ENCODE measurements around the gene RPRD2. TPM values are rescaled to one million over a fixed set of nuclear protein-coding genes. Genes with fewer than 3 reads are reported as not detected.

Gene RPRD2
- total and polyA plus RNA-seq, 2 of the 4 experiments (the other 2 are of a cell fraction) = 3.9 to 11.6 TPM

DNA sequence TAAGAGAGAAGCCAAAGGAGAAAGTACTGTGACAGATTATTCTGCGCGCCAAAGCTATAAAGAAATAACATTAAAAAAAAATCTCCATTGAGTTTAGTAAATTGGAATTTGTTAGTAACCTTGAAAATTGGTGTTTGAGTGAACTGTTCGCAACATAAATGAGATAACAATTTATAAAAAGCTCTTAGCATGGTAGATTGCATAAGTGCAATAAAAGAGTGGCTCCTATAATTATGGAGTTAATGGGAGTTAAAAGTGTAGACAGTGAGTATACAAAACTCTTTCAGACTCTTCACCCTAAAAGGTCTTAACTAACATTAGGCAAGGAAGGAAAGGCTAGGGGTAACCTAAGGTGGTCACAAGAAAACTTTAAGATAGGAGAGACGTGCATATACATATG lies 50.6 kb downstream of the RPRD2 start:
- no peaks in the 10 kb centered on the region for H3K36me3 ChIP-seq (ENCODE audit: control insufficient read depth, insufficient read depth, low read length)
- intact Hi-C loops (cut with micrococcal nuclease) (no loop called here), dilution Hi-C loops (cut with HindIII; ENCODE audit: low sequenced_read_pairs, unreplicated experiment) (no loop called here), in situ Hi-C loops (cut with MboI; ENCODE audit: low sequenced_read_pairs) (no loop called here)
- no peak overlapping the region for H2AK9ac ChIP-seq (replicated peaks; ENCODE audit: low read depth, low read length, poor library complexity)
- H3K56ac ChIP-seq (ENCODE audit: extremely low read depth, insufficient read depth, low read length) = no peak overlapping the region
- H2BK5ac ChIP-seq (ENCODE audit: low read depth, low read length, poor library complexity, severe bottlenecking) = no peak overlapping the region
- peaks cover 2% of the 10 kb centered on the region; the same call in 1 of the 2 replicates for H3K9me1 ChIP-seq (ENCODE audit: insufficient read depth, low read length)
- H4K91ac ChIP-seq (ENCODE audit: insufficient read depth, low read depth, low read length) = no peak overlapping the region
- H3K9me3 ChIP-seq (ENCODE audit: control insufficient read depth, insufficient read depth, low read length) = no peaks in the 10 kb centered on the region
- peaks cover 13% of the 10 kb centered on the region; the same call in 1 of the 2 replicates for H4K20me1 ChIP-seq (ENCODE audit: insufficient read depth, low read length)
- H3K27me3 ChIP-seq (ENCODE audit: control insufficient read depth, insufficient read depth, low read length) = no peaks in the 10 kb centered on the region
- no peak overlapping the region for H2AK5ac ChIP-seq (ENCODE audit: low read depth, low read length)
- peaks cover 14 to 44% of the 10 kb centered on the region in 2 experiments for H3K79me1 ChIP-seq (ENCODE audit: low read depth in 1 of 2, low read length in 2 of 2)
- no peak overlapping the region for H4K8ac ChIP-seq (ENCODE audit: low read depth in 2 of 2, low read length in 2 of 2)
- CTCF ChIA-PET = interaction anchor here (0.7 kb wide), 1 partner anchor 15 kb away, joined by 3 read pairs; no protein-coding TSS in a partner anchor
- H3K4me3 ChIP-seq (ENCODE audit: insufficient read depth, low read depth, low read length) = no peak overlapping the region
- H3K23ac ChIP-seq (ENCODE audit: low read depth, low read length) = no peak overlapping the region
- WGBS, 2 experiments (ENCODE audit: extremely low coverage in 2 of 2, insufficient read length in 1 of 2) = no CpG with 5 or more reads among the region's 4 CpGs
- H3K18ac ChIP-seq (ENCODE audit: low read depth, low read length) = no peak overlapping the region
- TF ChIP-seq, protein P1, sequence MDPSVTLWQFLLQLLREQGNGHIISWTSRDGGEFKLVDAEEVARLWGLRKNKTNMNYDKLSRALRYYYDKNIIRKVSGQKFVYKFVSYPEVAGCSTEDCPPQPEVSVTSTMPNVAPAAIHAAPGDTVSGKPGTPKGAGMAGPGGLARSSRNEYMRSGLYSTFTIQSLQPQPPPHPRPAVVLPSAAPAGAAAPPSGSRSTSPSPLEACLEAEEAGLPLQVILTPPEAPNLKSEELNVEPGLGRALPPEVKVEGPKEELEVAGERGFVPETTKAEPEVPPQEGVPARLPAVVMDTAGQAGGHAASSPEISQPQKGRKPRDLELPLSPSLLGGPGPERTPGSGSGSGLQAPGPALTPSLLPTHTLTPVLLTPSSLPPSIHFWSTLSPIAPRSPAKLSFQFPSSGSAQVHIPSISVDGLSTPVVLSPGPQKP (IDR thresholded peaks at IDR 0.05; ENCODE audit: borderline replicate concordance, low read depth, low read length) = no peak
- no peak for TF ChIP-seq RCOR1 (IDR thresholded peaks at IDR 0.05; ENCODE audit: insufficient replicate concordance, low read length)
- no peak for TF ChIP-seq MAZ (IDR thresholded peaks at IDR 0.05; ENCODE audit: borderline replicate concordance, low read depth, low read length)
- no peak for TF ChIP-seq CEBPB (IDR thresholded peaks at IDR 0.05; ENCODE audit: low read depth, low read length)
- TF ChIP-seq POLR2A (IDR thresholded peaks at IDR 0.05; ENCODE audit: low read depth, low read length) = no peak
- TF ChIP-seq MXI1 (IDR thresholded peaks at IDR 0.05; ENCODE audit: borderline replicate concordance, low read depth, low read length) = no peak
- TF ChIP-seq RFX5 (IDR thresholded peaks at IDR 0.05; ENCODE audit: low read depth, low read length) = no peak
- no peak for TF ChIP-seq FOS (IDR thresholded peaks at IDR 0.05; ENCODE audit: low read depth, low read length)
- no peak for TF ChIP-seq CHD1 (IDR thresholded peaks at IDR 0.05; ENCODE audit: low read depth, low read length)
- no peak for TF ChIP-seq BHLHE40 (IDR thresholded peaks at IDR 0.05; ENCODE audit: low read depth, low read length)
- TF ChIP-seq, protein P2, sequence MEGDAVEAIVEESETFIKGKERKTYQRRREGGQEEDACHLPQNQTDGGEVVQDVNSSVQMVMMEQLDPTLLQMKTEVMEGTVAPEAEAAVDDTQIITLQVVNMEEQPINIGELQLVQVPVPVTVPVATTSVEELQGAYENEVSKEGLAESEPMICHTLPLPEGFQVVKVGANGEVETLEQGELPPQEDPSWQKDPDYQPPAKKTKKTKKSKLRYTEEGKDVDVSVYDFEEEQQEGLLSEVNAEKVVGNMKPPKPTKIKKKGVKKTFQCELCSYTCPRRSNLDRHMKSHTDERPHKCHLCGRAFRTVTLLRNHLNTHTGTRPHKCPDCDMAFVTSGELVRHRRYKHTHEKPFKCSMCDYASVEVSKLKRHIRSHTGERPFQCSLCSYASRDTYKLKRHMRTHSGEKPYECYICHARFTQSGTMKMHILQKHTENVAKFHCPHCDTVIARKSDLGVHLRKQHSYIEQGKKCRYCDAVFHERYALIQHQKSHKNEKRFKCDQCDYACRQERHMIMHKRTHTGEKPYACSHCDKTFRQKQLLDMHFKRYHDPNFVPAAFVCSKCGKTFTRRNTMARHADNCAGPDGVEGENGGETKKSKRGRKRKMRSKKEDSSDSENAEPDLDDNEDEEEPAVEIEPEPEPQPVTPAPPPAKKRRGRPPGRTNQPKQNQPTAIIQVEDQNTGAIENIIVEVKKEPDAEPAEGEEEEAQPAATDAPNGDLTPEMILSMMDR (conservative IDR thresholded peaks at IDR 0.05; ENCODE audit: low read depth, low read length) = no peak
- no peak for TF ChIP-seq MAFK (IDR thresholded peaks at IDR 0.05; ENCODE audit: low read depth, low read length)
- no peak for TF ChIP-seq RAD21 (IDR thresholded peaks at IDR 0.05; ENCODE audit: low read length)
- no TSS peak for BruUV-seq (replicated peaks)
- no peak overlapping the region for H2BK20ac ChIP-seq (ENCODE audit: low read depth, low read length)
- no peak overlapping the region for H2BK120ac ChIP-seq (ENCODE audit: low read depth, low read length)
- DNase-seq (no peak), ATAC-seq (ENCODE audit: low read depth) (no peak)
- H3K4me1 ChIP-seq (ENCODE audit: control insufficient read depth, insufficient read depth, low read length) = peaks cover 3% of the 10 kb centered on the region; the same call in 1 of the 2 replicates
- H4K5ac ChIP-seq (ENCODE audit: low read depth, low read length) = no peak overlapping the region
- H3K9ac ChIP-seq (ENCODE audit: low read depth, low read length) = no peak overlapping the region
- no peak overlapping the region for H3K14ac ChIP-seq (replicated peaks; ENCODE audit: low read depth, low read length)
- POLR2A ChIA-PET (ENCODE audit: unreplicated experiment) = no interaction called here
- no peak overlapping the region for H2AFZ ChIP-seq (replicated peaks; ENCODE audit: low read length, poor library complexity)
- no peak overlapping the region for H3K4ac ChIP-seq (ENCODE audit: low read depth, low read length)
- no peak overlapping the region for H2BK15ac ChIP-seq (ENCODE audit: low read depth, low read length)
- H3K27ac ChIP-seq (ENCODE audit: insufficient read depth, low read length) = no peak overlapping the region
- no peak overlapping the region for H3K4me2 ChIP-seq (ENCODE audit: low read depth, low read length)

Measured in IMR-90 (cell line).